IPS-15b (cell line): ENCODE results near the gene B3GLCT.

Source experiments
- H3K27me3 ChIP-seq: one replicate; pipeline ENCODE4 v1.6.1; 2013; ENCODE audit warnings: low read length; ENCODE audit not compliant: control insufficient read depth, insufficient read depth
- H3K36me3 ChIP-seq: one replicate; pipeline ENCODE4 v1.6.1; 2013; ENCODE audit warnings: low read length; ENCODE audit not compliant: control insufficient read depth, insufficient read depth
- H3K4me1 ChIP-seq: one replicate; pipeline ENCODE4 v1.6.1; 2013; ENCODE audit warnings: mild to moderate bottlenecking, low read length; ENCODE audit not compliant: control insufficient read depth, insufficient read depth
- H3K4me3 ChIP-seq: one replicate; pipeline ENCODE4 v1.5.1; 2013; ENCODE audit warnings: low read depth, low read length
- H3K9ac ChIP-seq: one replicate; pipeline ENCODE4 v1.6.1; 2013; ENCODE audit warnings: low read depth, mild to moderate bottlenecking, low read length
- H3K9me3 ChIP-seq: one replicate; pipeline ENCODE4 v1.6.1; 2013; ENCODE audit warnings: mild to moderate bottlenecking, low read length; ENCODE audit not compliant: control insufficient read depth, insufficient read depth

Gene B3GLCT

DNA sequence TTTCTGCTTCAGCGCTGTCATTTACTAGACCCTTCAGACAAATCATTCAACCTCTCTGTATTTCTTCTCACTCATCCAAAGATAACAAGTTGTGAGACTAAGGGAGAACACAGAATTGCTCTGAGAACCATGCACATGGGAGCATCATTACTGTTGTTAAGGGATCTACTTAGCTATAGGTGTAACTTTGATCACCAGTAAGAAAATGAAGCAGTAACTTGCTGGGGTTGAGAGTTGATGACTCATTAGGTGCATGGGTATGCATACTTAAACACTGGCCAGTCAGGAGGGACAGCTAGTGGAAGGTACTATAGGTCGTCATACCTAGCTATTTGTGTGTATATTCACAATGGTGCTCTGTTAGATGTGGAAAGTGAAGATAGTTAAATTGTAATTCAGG, 61.5 kb downstream of the B3GLCT start:
- Histone ChIP-seq H3K36me3 (no peaks in the 10 kb centered on the region), H3K27me3 (no peaks in the 10 kb centered on the region), H3K9ac (no peak overlapping the region), H3K4me3 (no peak overlapping the region), H3K4me1 (no peaks in the 10 kb centered on the region), H3K9me3 (no peaks in the 10 kb centered on the region)

DNA sequence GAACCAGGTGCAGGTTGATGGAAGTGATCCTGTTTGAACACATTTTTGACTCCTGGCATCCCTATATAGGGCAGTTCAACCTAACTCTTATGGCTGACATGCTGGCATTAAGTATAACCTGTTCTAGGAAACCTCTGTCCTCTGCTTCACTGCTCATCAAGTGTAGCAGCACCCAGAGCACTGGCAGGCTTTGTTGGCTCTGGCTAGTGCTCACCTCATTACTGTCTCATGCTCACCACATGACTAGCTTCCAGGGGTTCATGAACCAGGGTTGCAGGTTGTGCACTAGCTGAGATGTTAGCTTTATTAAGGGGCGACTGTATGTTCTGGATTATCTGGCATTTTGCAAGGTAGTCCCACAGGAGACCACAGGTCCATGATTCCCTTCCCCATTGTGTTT, 63.6 kb downstream of the B3GLCT start:
- Histone ChIP-seq H3K27me3 (no peaks in the 10 kb centered on the region), H3K9me3 (no peaks in the 10 kb centered on the region), H3K36me3 (no peaks in the 10 kb centered on the region), H3K4me1 (no peaks in the 10 kb centered on the region), H3K4me3 (no peak overlapping the region), H3K9ac (no peak overlapping the region)

DNA sequence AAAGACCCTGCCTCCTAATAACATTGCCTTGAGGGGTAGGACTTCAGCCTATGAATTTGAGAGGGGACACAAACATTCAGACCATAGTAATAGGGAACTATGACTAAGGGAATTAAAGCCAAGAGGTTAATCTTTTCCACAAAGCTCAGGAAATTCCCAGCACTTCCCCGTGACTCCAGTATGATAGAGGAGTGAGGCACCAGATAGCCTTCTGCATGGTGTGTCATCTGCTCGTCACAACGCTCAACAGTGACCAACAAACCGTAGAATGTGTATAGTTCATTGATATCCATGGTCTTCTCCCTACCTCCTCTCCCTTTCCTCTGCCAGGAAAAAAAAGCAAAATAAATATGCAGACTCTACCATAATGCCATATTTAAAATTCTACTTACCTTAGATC, 64.4 kb downstream of the B3GLCT start:
- H3K4me1 ChIP-seq: no peaks in the 10 kb centered on the region
- H3K27me3 ChIP-seq: no peaks in the 10 kb centered on the region
- H3K4me3 ChIP-seq: no peak overlapping the region
- H3K36me3 ChIP-seq: no peaks in the 10 kb centered on the region
- no peaks in the 10 kb centered on the region for H3K9me3 ChIP-seq
- H3K9ac ChIP-seq: no peak overlapping the region

DNA sequence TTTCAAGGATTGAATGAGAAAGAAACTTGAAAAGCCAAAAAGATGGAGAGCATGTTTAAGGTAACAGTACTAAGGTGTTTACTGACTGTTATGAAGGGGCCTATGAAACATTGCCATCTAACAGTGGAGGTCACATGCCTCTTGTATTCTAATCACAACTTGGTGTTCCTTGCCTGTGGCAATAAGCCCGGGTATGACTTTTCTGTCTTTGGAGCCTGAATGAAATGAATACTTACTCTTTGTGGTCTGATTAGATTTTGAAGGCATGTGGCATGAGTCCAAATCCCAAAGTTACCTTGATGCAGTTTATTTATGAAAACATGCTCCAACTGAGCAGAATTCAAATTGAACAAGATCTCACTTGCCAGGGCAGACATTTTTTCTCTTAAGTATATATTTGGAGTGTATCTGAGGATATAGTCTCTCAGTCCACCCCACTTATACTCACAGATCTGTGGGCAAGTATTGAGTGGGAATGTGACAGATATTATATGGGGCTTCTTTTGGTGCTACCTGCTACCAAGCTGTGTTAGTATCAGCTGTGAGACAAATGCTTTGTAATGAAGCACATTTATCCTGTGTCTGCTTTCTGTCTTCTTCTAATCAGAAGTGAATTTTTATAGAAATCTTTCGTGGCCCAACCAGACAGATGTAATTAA, 67.5 kb downstream of the B3GLCT start:
- no peak overlapping the region for H3K9ac ChIP-seq
- no peaks in the 10 kb centered on the region for H3K36me3 ChIP-seq
- H3K4me1 ChIP-seq: no peaks in the 10 kb centered on the region
- H3K27me3 ChIP-seq: no peaks in the 10 kb centered on the region
- peaks cover 5% of the 10 kb centered on the region for H3K9me3 ChIP-seq
- H3K4me3 ChIP-seq: no peak overlapping the region

DNA sequence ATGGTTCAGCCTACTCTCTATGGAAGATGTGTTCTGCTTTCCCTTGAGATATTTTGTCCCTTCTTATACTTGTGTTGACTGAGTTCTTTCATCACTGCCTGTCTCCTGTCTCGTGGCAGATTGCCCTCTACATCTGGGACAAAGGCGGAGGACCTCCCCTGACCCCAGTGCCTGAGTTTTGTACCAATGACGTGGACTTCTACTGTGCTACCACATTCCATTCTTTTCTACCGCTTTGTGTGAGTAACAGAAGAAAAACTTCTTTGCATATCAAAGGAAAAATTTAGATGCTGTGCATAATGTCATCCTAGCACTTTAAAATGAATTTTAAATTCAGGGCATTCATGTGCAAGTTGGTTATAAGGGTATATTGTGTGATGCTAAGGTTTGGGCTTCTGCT, 74.6 kb downstream of the B3GLCT start:
- H3K9me3 ChIP-seq: peaks cover 5% of the 10 kb centered on the region
- H3K4me1 ChIP-seq: no peaks in the 10 kb centered on the region
- H3K36me3 ChIP-seq: no peaks in the 10 kb centered on the region
- H3K9ac ChIP-seq: no peak overlapping the region
- H3K4me3 ChIP-seq: no peak overlapping the region
- no peaks in the 10 kb centered on the region for H3K27me3 ChIP-seq

DNA sequence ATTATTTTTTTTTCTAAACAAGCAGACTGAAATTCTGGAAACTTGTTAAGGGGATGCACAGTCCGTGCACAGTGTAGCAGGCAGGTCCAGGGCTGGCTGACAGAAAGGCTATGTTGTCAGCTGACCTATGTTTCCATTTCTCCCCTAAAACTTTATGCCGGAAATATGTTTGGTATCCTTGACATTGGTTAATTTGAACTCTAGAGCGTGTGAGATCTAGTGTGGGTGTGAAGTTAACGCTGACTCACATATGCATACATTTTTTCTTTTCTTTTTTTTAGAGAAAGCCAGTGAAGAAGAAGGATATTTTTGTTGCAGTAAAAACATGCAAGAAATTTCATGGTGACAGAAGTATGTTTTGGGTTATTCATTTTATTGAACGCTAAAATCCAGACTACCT, 76.6 kb downstream of the B3GLCT start:
- H3K4me1 ChIP-seq: no peaks in the 10 kb centered on the region
- H3K9ac ChIP-seq: no peak overlapping the region
- H3K4me3 ChIP-seq: no peak overlapping the region

DNA sequence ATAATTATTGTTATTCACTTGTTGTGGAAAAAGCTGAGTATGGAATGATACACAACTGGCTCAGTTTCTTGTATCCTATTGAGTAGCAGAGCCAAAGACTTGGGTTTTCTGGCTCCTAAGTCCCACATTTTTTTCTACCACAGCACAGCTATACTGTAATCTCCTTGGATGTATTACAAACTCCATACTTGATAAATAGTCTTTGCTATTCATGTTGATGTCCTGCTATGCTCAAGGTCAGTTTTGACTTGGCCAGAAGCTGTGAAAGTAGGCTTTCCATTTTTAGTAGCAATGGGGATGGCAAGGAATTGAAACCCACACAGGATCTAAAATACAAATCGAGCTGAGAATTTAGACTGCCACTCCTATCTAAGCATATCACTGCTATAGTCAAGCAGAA, 79.1 kb downstream of the B3GLCT start:
- H3K36me3 ChIP-seq: no peaks in the 10 kb centered on the region
- H3K9ac ChIP-seq: no peak overlapping the region
- no peak overlapping the region for H3K4me3 ChIP-seq
- H3K9me3 ChIP-seq: no peaks in the 10 kb centered on the region
- no peaks in the 10 kb centered on the region for H3K4me1 ChIP-seq
- H3K27me3 ChIP-seq: no peaks in the 10 kb centered on the region

More for the DNA sequence above, 76.6 kb downstream of the B3GLCT start:
- Histone ChIP-seq H3K27me3 (no peaks in the 10 kb centered on the region), H3K36me3 (no peaks in the 10 kb centered on the region), H3K9me3 (no peaks in the 10 kb centered on the region)

- Histone ChIP-seq H3K9me3 (no peaks in the 10 kb centered on the region), H3K27me3 (no peaks in the 10 kb centered on the region), H3K9ac (no peak overlapping the region), H3K36me3 (no peaks in the 10 kb centered on the region), H3K4me1 (no peaks in the 10 kb centered on the region), H3K4me3 (no peak overlapping the region)
Measured at GRCh38 chr13:31282741-31283455, 83.1 kb downstream of the B3GLCT start.

DNA sequence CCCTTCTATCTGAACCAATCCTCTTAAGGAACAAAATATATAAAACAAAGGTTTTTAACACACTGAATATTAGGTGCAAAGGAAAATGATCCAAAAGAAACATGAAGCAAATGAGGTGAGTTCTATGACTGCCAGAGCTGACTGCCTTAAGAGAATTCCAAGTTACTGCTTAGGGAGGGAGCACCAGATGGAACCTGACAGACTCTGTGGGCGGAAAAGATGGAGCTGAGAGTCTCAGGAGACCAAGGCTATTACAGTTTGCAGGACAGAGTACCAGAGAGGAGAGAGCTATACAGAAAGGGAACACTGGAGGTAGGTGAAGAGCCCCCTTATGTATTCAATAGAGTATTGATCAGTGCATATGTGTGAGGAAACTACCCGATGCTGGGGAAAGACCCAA, 87.2 kb downstream of the B3GLCT start:
- Histone ChIP-seq H3K4me1 (no peaks in the 10 kb centered on the region), H3K9me3 (no peaks in the 10 kb centered on the region), H3K4me3 (no peak overlapping the region), H3K36me3 (no peaks in the 10 kb centered on the region), H3K27me3 (no peaks in the 10 kb centered on the region), H3K9ac (no peak overlapping the region)

DNA sequence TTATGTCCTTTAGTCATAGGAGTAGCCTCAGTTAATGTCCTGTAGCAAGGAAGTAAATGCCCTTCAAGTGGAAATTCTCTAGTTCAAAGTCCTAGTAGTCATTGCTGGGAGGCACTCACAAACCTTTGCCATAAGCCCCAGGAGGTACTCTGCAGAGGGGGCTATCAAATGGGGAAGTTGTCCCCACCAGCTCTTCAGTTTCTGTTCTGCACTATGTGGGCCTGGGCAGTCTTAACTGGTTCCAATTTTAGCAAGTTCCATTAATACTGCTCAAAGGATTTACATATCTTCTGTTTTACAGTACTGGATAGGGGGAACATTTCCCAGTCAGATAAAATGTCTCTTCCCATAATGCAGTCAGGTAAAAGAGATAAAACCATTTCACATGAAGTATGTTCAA, 101.3 kb downstream of the B3GLCT start:
- Histone ChIP-seq H3K9ac (no peak overlapping the region), H3K4me3 (no peak overlapping the region), H3K9me3 (peaks cover 5% of the 10 kb centered on the region), H3K36me3 (peaks cover 2% of the 10 kb centered on the region), H3K4me1 (peaks cover 3% of the 10 kb centered on the region), H3K27me3 (no peaks in the 10 kb centered on the region)

DNA sequence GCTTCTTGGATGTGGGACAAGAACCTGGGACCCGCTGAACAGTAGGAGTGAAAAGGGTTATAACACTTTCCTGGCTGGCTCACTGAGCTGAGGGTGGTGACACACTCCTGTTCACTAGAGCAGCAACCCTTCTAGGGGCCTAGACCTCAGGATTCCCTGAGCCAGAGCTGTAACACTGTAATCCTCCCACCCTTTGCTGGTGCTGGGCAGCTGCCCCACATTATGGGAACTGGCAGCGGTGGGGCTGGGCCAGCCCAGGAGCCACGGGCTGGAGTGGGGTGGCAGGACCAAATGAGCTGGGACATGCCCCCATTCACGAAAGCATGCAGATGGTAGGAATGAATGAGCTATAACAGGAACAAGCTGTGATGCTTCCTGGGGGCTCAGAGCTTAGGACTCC, 110.6 kb downstream of the B3GLCT start:
- Histone ChIP-seq H3K4me3 (no peak overlapping the region), H3K9me3 (peaks cover 13% of the 10 kb centered on the region), H3K9ac (no peak overlapping the region), H3K27me3 (no peaks in the 10 kb centered on the region), H3K36me3 (no peaks in the 10 kb centered on the region), H3K4me1 (no peaks in the 10 kb centered on the region)

GRCh38 chr13:31310786-31311185, 111.0 kb downstream of the B3GLCT start:
- no peaks in the 10 kb centered on the region for H3K4me1 ChIP-seq
- no peak overlapping the region for H3K4me3 ChIP-seq
- no peak overlapping the region for H3K9ac ChIP-seq
- peaks cover 2% of the 10 kb centered on the region for H3K36me3 ChIP-seq
- H3K9me3 ChIP-seq: peaks cover 13% of the 10 kb centered on the region
- no peaks in the 10 kb centered on the region for H3K27me3 ChIP-seq
